HG03108 (cell line): ENCODE measurements around the gene KCNH5.
"Not testable (repeated sequence)": the region's sequence is repeated elsewhere in the genome, so short reads cannot be mapped to it uniquely, and the experiment has no call there.

Experiments used
- ATAC-seq: cut with Tn5 transposase; IDR thresholded peaks from one replicate; pipeline ENCODE4 v1.9.1; 2021; ENCODE audit warnings: moderate library complexity; ENCODE audit not compliant: unreplicated experiment

Gene KCNH5

DNA sequence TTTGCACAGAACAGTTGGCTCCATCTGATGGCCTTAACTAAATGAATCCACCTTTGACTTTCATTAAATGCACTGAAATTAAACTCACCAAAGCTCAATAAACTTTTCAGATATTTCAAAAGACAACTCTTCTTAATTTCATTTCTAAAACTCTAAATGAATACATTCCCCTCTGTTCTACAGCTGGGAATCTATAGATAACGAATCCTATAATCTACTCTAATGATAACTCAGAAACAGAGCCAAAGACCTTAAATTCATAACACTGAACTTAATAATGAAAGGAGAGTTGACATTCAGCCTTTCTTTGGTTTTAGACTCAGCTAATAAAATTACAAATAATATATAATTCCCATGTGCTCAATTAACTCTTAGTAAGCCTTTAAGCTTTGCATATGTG lies 150.5 kb downstream of the KCNH5 start:
- ATAC-seq = no peak

DNA sequence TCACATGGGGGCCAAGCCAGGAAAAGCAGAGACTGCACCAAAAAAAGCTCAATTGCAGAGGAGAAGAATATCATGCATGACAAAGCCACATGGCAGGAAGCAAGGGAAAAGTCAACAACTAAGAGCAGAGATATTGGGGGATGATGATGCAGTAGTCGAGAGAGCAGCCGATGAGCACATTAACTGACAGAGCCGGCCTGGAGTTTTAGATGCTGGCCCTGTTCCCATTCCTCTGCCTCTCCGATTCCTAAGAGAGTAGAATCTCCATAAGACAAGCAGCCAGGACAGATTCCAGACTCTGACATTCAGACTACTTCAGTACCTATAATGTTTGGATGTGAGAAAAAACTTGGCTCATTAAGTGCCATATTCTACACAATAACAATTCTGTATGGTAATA lies 155.9 kb downstream of the KCNH5 start:
- ATAC-seq = no peak

DNA sequence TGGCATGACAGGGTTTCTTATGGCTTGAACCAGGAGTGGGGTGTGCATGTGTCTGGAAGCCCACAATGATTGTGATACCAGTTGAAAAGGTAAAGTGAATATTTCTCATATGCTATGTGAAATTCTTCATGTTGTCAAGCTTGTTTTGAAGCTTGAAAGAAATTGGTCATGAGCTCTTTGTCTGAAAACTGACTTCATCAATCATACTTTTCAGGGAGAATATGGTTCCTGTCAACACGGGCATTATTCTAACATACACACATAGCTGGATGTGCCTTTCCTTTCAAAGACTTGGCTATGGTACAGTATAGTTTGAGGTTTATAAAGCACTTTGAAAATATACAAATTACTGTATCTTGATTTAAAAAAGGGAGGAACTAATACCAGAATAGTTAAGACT lies 158.8 kb downstream of the KCNH5 start:
- ATAC-seq = no peak

DNA sequence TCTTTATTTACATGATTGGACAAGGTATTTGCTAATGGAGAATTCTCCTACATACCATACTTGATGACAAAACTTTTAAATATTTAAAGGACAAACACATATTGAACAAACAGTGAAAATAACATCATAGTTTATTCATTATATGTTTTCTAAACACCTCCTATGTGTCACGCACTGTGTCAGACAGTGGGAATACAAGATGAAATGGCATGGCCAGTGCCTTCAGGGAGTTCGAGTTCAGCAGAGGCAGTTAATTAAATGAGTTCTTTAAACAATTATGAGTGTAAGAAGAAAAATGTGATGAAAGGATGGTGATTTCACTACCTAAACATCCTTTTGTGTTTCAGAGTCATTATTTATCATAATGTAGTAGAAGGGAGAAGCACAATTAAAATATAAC lies 159.8 kb downstream of the KCNH5 start:
- ATAC-seq = no peak

DNA sequence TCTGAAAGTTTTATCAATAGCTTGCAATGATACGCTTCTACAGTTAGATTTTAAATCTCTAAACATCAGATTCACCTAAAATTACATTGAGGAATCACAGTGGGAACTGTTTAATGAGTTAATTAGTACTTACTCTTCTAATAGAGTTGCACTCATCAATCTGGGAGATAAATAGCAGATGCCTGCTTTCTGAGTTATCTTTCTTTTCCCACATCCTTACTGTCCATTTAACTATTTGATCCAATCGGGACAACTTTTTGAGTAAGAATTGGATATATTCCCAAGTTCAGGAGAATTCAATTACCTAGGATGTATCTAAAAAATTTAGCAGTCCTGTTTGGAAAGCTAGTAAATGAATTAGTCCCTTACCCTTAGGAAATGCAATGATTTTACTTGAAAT lies 162.3 kb downstream of the KCNH5 start:
- ATAC-seq = no peak

DNA sequence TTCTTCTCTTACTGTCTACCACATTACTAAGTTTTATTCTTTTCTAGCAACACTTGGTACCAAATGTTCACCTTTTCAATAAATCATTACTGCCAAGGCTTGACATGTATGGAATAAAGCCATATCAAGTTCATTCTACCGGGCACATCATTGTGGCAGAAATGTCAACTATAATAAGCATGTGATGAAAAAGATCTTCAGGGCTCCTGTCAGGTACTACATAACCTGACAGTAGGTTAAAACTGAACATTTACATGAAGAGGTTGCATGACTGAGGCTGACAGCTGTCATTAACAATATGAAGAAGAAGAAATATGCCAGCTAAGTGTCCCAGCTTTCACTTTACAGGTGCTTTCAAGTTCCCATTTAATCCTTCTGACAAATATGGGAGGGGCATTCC lies 178.9 kb downstream of the KCNH5 start:
- no peak for ATAC-seq

DNA sequence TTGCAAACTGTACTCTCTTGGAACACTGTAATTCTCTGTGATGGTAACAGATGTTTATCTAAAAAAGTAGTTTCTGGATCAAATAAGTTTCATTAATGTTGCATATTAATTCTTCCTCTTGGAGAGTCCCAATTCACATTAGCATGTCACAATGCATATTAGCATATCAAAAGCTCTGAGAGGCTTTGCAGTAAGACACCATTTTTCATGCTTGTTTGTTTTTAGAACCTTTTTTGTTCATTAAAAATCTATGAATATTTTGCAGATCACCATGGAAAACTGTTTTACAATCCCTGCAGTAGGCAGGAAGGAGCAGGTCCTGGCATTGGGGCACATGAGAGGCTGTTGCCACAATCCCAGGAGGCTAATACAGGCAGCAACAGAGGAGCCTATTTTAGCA lies 180.7 kb downstream of the KCNH5 start:
- no peak for ATAC-seq

DNA sequence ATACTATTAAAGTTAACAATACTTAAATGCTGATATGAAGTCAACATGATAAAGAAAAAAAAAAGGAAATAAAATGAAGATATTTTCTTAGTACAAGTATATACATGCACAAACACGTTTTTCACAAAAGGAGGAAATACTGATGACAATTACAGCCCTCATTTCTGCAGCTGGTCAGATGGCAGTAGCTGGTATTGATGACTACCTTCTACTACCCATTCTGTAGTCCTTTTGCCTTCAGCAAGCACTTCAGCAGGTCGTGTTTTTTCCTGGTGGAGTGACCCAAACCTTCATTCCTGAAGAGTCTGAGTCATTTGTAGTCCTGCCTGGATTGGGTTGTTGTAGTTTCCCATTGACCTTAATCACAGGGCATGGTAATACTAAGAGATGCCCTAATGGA lies 187.2 kb downstream of the KCNH5 start:
- not testable (repeated sequence) for ATAC-seq

DNA sequence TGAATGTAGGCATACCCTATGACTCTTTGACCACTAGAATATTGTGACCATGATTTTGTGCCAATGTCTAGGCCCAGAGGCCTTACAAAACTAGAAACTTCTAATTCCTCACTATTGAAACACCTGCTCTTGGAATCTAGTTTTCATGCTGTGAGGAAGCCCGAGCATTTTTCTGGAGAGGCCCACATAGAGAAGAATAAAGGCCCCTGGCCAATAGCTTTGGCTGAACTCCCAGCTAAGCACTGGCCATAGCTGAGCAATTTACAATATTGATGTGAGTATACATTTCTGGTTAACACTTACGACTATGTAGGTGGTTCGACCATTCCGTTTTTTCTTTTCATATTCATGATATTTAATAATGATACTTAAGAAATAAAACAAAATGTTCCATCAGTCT lies 190.3 kb downstream of the KCNH5 start:
- ATAC-seq = no peak

DNA sequence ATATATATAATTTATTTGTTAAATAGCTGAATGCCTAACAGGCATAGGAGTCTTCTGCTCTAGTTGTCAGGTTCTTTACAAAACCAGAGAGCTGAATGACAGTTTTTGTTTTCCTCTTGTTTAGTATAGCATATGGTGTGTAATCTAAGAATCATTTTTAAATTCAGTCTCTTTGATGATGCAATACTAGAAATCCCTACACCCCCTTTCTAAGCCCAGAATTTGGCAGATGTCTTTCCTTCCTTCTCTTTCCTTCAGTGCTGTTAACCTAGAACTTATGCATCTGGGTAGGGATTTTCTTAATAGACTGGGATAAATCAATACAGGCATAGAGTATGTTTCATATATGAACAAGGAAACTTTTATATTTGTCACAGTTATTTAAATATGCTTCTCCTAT lies 198.1 kb downstream of the KCNH5 start:
- ATAC-seq = no peak

DNA sequence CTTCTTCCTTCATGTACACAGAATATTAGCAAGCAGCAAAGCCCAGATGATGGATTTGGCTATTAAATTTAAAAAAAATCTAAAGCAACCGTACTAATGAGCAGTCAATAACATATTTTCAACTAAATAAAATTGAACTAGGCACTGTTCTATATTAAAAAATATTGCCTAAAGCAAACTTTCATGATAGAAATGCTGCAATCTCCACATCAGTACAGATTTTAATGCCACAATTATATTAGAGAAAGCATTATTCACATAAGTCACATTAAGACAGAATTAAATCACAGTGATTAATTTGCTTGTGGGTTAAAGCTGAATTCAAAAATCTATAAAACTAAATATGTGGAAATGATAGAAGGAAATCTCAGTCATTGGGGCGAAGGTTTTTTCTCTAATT lies 200.7 kb downstream of the KCNH5 start:
- ATAC-seq = no peak

DNA sequence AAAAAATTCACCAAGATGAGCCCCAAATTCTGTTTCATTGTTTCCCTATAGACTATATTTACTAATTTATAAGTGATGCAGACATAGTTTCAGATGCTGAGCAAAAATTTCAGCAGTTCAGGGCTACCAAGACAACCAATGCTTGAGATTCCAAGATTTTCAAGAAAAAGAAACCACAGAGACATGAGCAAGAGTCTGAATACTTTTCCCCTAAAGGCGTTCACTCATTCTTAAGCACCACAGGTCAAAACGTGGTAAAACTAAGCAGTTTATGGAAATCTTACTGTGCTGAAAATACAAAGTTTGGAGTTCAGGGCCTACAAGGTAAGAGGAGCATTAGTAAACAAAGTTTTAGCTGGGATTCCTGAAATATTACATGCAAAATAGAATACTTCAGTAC lies 221.2 kb downstream of the KCNH5 start:
- ATAC-seq = no peak

DNA sequence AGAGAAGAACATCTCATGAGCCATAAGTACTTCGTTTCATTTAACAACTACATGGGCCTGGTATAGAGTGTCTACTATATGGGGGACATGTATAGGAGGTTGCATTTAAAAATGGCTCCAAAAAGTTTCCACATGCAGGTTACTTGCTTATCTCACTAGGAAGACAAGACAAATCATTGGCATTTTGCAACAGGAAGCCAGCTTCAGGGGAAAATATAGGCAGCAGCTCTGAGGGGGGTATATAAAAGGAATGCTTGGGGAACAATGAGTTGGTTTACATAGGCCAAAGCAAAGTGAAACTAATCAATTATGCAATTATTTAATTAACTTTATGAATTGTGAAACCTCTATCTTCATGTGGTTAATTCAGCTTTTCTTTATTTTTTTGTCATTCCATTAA lies 225.3 kb downstream of the KCNH5 start:
- no peak for ATAC-seq

DNA sequence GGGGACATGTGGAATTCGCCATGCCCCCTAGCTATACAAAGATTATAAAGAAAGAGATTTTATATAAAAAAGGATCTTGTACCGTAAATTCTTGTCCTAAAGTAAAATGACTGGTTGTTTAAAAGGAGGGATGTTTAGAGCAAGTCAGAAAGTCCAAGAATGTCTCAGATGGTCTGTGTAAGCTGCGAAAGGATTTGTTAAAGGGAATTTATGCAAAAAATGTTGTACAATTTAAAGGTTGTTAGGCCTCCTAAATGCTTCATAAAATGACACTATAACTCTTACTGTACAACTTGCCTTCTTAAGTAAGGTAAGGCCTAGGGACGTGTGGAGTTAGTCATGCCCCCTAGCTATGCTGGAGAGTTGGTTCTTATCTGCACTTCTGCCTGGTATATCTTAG lies 237.6 kb downstream of the KCNH5 start:
- no peak for ATAC-seq

DNA sequence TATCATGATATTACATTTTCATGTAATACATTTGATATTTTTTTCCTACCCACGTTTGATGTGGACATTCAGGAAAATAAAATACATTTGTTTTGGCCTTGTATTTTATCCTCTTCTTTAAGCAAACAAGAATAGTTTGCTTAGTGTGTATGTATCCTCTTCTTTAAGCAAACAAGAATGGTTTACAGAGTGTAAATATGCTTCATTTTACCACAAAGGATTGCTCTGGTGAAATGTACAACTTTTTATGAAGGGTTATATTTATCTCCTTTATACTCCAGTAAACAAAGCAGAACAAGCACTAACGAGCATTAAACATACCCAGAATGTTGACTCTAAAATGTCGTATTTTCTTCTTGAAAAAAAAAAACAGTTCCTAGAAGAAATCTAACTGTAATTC lies 244.7 kb downstream of the KCNH5 start:
- ATAC-seq = no peak

DNA sequence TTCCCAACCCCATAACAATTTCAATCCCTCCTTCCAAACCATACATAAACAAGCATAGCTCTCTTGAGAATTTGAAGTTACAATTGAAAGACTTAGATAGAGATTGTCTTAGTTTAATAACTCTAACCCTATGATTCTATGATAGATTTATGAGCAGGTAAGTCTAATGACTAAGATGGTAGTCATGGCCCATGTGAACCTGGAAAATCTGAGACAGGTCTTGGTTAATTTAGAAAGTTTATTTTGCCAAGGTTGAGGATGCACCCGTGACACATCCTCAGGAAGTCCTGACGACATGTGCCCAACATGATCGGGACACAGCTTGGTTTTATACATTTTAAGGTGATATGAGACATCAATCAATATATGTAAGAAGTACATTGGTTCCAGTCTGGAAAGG lies 248.8 kb downstream of the KCNH5 start:
- ATAC-seq = no peak

DNA sequence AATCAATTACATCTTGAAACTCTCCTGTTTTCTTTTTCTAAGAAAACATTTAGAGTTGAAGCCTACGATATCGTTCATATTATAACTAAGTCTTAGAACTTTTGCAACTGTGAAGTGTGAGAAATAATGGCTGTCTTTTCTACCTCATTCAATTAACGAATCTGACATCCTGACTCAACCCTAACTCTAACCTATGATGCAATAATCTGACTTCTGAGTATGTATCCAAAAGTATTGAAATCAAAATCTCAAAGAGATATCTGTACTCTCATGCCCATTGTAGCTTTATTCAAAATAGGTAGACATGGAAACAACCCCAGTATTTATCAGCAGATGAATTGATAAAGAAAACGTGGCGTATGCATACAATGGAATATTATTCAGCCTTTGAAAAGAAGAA lies 252.7 kb downstream of the KCNH5 start:
- ATAC-seq = no peak

DNA sequence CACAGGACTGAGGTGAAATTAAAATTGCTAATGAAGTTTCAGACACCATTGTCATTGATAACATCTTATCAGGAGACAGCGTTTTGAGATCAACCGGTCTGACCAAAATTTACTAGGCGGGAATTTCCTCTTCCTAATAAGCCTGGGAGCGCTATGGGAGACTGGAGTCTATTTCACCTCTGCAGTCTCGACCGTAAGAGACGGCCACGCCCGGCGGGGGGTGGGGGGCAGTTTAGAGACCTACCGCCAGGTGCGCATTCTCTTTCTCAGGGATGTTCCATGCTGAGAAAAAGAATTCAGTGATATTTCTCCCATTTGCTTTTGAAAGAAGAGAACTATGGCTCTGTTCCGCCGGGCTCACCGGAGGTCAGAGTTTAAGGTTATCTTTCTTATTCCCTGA lies 263.9 kb downstream of the KCNH5 start:
- not testable (repeated sequence) for ATAC-seq

DNA sequence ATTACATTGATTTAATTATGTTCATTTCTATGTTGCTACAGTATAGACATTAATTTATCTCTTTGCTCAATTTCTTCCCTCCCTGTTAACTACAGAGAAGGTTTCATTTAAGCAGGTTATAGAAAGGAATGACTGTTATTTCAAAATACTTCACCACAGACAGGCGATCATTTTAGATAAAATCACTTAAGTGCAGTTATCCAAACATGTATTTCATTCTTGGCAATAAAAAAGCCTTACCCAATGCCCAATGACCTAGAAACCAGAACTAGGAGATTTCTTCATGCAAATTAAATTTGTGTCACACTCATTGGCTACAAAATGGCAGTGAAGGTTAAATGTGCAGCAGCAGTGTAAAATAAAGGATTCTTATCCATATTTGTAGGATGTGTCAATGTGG lies 266.4 kb downstream of the KCNH5 start:
- ATAC-seq = no peak

DNA sequence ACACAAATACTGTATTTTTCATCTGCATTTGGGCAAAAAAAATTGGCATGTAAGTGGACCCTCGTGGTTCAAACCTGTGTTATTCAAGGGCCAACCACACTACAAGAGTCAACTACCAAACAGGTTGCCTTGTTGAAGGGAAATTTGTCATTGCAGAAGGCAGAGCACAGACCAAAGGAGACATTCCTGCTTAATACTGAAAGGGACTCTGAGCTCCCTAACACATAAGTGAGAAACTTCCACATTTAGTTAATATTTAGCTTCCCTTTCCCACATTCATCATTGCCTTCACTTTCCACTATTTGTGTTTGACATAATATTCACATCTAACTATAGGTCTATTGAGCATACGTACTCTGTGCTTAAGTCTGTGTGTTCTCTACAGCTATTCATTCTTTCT lies 266.9 kb downstream of the KCNH5 start:
- no peak for ATAC-seq

DNA sequence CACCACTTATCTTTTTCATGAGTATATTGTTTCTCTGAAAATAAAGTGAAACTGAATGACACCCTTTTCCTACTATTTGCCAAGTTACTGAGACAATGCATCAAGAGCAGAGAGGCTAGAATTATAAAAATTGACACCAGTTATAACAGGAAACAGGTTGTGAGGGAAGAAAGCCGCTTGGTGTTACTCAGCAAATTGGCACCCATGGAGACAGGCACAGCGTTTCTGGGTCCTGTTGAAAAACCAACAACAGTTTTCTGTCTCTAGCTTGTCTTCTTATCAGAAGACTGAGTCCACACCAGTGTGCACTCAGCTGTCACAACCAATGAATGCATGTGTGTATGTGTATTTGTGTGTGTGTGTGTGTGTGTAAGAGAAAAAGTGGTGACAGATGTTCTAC lies 267.7 kb downstream of the KCNH5 start:
- ATAC-seq = no peak

DNA sequence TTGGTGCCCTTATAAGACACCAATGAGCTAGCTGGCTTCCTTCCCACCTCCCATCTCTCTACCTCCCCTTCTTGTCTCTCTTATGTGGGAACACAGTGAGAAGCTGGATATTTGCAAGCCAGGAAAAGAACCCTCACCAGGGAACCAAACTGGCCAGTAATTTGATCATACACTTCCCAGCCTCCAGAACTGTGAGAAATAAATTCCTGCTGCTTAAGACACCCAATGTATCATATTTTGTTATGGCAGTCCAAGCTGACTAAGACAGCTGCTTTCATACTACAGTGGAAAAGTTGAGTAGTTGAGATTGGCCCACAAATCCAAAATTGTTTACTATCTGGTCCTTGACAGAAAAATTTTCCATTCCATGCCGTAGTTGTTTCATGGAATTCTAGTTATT lies 269.0 kb downstream of the KCNH5 start:
- ATAC-seq = no peak

DNA sequence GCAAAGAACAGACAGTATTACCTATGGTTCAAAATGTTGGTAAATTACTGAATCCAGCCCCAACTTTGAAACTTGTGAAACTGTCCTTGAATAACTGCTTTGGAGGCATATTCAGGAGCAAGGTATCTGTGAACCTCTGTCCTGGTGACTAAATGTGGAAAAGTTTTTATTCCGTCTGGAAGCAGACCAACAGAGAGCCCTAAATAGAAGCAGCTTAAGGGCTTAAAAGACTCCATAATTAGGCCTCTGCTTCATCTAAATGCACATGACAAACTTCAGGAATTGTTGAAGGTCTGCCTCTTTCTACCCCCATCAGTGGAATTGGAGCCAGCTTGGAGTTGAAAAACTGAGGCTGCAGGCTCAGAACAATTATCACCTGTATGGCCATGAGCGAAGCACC lies 276.5 kb downstream of the KCNH5 start:
- ATAC-seq = no peak

DNA sequence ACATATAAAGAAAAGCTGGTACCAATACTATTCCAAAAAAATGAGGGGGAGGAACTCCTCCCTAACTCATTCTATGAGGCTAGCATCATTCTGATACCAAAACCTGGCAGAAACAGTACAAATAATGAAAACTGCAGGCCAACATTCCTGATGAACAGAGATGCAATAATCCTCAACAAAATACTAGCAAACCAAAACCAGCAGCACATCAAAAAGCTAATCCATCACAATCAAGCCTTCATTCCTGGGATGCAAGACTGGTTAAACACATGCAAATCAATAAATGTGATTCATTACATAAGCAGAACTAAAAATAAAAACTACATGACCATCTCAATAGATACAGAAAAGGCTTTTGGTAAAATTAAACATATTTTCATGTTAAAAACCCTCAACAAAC lies 281.3 kb downstream of the KCNH5 start:
- ATAC-seq = no peak
